H1 (cell line): Measurements from ENCODE around the gene TIMM23. TPM values are rescaled to one million over a fixed set of nuclear protein-coding genes. Genes with fewer than 3 reads are reported as not detected.

ENCODE experiments used
- CTCF ChIA-PET: fragments of 300-600 bp; sonication (Branson Sonifier 250); formaldehyde crosslinking; loops from one replicate; lab custom pipeline; 2021; ENCODE audit not compliant: partially characterized antibody; lab: Charles Lee
- POLR2A ChIA-PET: fragments of 300-600 bp; sonication (Branson Sonifier 250); formaldehyde crosslinking; loops from one replicate; lab custom pipeline; 2021; ENCODE audit warnings: inconsistent platforms; ENCODE audit not compliant: partially characterized antibody; lab: Charles Lee
- DNase-seq, 2 experiments: peaks; one replicate each; pipeline versions ENCODE4 v3.0.0 to v3.0.0-alpha.2; 2010 to 2022; ENCODE audit warnings: low spot score in 2 of 2, low read depth in 1 of 2, mixed read lengths in 1 of 2
- FAIRE-seq: peaks from 2 replicates; lab custom pipeline; 2011; peaks lifted over from hg19 to GRCh38; lab: Jason Lieb, UNC
- H2AFZ ChIP-seq: 2 replicates; pipeline ENCODE4 v1.8.1; 2012; ENCODE audit warnings: low read length, inconsistent platforms
- H2AK5ac ChIP-seq: 2 replicates; pipeline ENCODE4 v1.6.1; 2013; ENCODE audit warnings: low read depth, low read length
- H2BK120ac ChIP-seq: replicated peaks from 2 replicates; pipeline ENCODE3; 2013; ENCODE audit warnings: low read depth, low read length, inconsistent platforms
- H2BK12ac ChIP-seq: 2 replicates; pipeline ENCODE4 v1.6.1; 2013; ENCODE audit warnings: low read depth, low read length
- H2BK15ac ChIP-seq: 2 replicates; pipeline ENCODE4 v1.6.1; 2013; ENCODE audit warnings: low read length
- H2BK20ac ChIP-seq: 2 replicates; pipeline ENCODE4 v1.6.1; 2013; ENCODE audit warnings: low read length
- H2BK5ac ChIP-seq: 2 replicates; pipeline ENCODE4 v1.6.1; 2013; ENCODE audit warnings: low read depth, low read length
- H3K14ac ChIP-seq: 2 replicates; pipeline ENCODE4 v1.6.1; 2013; ENCODE audit warnings: inconsistent platforms; ENCODE audit not compliant: insufficient read length
- H3K18ac ChIP-seq: 2 replicates; pipeline ENCODE4 v1.6.1; 2013; ENCODE audit warnings: low read length; ENCODE audit errors: extremely low read depth
- H3K23ac ChIP-seq: 2 replicates; pipeline ENCODE4 v1.6.1; 2013; ENCODE audit warnings: inconsistent platforms; ENCODE audit not compliant: insufficient read length
- H3K23me2 ChIP-seq: 2 replicates; pipeline ENCODE4 v1.6.1; 2013; ENCODE audit warnings: low read depth, low read length
- H3K27ac ChIP-seq: 2 replicates; pipeline ENCODE4 v1.6.1; 2011; ENCODE audit warnings: low read depth, low read length, inconsistent platforms
- H3K27me3 ChIP-seq, 4 experiments: replicated peaks in 1 of 4; 1 replicate in 1 of 4; 2 replicates in 3 of 4; pipeline versions ENCODE4 v1.6.1 to v1.8.1; 2011 to 2013; ENCODE audit warnings: low read length in 3 of 4, mild to moderate bottlenecking in 3 of 4, inconsistent platforms in 2 of 4, mixed read lengths in 2 of 4, moderate library complexity in 1 of 4; ENCODE audit not compliant: control insufficient read depth in 3 of 4, insufficient read depth in 3 of 4; ENCODE audit errors: extremely low read depth in 1 of 4
- H3K36me3 ChIP-seq, 4 experiments: 2 replicates each; pipeline versions ENCODE4 v1.6.1 to v1.8.1; 2011 to 2013; ENCODE audit warnings: mild to moderate bottlenecking in 4 of 4, low read length in 3 of 4, moderate library complexity in 2 of 4, control low read depth in 1 of 4, inconsistent platforms in 1 of 4; ENCODE audit not compliant: insufficient read depth in 4 of 4, control insufficient read depth in 2 of 4
- H3K4ac ChIP-seq: replicated peaks from 2 replicates; pipeline ENCODE3; 2013; ENCODE audit warnings: low read length, low read depth, mixed read lengths, inconsistent platforms; ENCODE audit not compliant: insufficient read length
- H3K4me1 ChIP-seq, 4 experiments: replicated peaks in 1 of 4; 1 replicate in 1 of 4; 2 replicates in 3 of 4; pipeline versions ENCODE4 v1.6.1 to v1.8.1; 2011 to 2013; ENCODE audit warnings: low read length in 3 of 4, inconsistent platforms in 2 of 4, mixed read lengths in 1 of 4; ENCODE audit not compliant: insufficient read depth in 4 of 4, control insufficient read depth in 3 of 4
- H3K4me2 ChIP-seq, 2 experiments: 2 replicates each; pipeline versions ENCODE4 v1.6.1 to v1.8.1; 2011 to 2013; ENCODE audit warnings: low read depth in 2 of 2, low read length in 2 of 2, control low read depth in 1 of 2, inconsistent platforms in 1 of 2, mild to moderate bottlenecking in 1 of 2; ENCODE audit not compliant: insufficient read depth in 1 of 2
- H3K4me3 ChIP-seq, 4 experiments: fragments of 200-600, 300-600 bp in 1 of 4; sonication (generic), shearing (Covaris generic), sonication (Bioruptor Twin) in 1 of 4; 2 replicates each; pipeline versions ENCODE4 v1.5.1 to v1.8.1; 2011 to 2016; ENCODE audit warnings: low read length in 4 of 4, low read depth in 3 of 4, control low read depth in 2 of 4, inconsistent platforms in 2 of 4, mild to moderate bottlenecking in 2 of 4, mixed read lengths in 1 of 4, moderate library complexity in 1 of 4; ENCODE audit not compliant: insufficient read depth in 2 of 4; ENCODE audit errors: extremely low read depth in 1 of 4
- H3K56ac ChIP-seq: replicated peaks from 2 replicates; pipeline ENCODE3; 2013; ENCODE audit warnings: low read depth, mild to moderate bottlenecking, mixed read lengths, low read length, inconsistent platforms; ENCODE audit not compliant: insufficient read length
- H3K79me1 ChIP-seq: 2 replicates; pipeline ENCODE4 v1.6.1; 2013; ENCODE audit warnings: low read depth, low read length, control low read depth
- H3K79me2 ChIP-seq, 2 experiments: 2 replicates each; pipeline versions ENCODE4 v1.6.1 to v1.8.1; 2012 to 2013; ENCODE audit warnings: low read length in 2 of 2, mild to moderate bottlenecking in 2 of 2, inconsistent platforms in 1 of 2; ENCODE audit not compliant: insufficient read depth in 2 of 2, control insufficient read depth in 1 of 2
- H3K9ac ChIP-seq, 4 experiments: replicated peaks in 1 of 4; 1 replicate in 1 of 4; 2 replicates in 3 of 4; pipeline versions ENCODE4 v1.6.1 to v1.8.1; 2011 to 2013; ENCODE audit warnings: low read depth in 3 of 4, low read length in 3 of 4, control low read depth in 2 of 4, mild to moderate bottlenecking in 2 of 4, moderate library complexity in 2 of 4, inconsistent platforms in 1 of 4; ENCODE audit errors: extremely low read depth in 1 of 4
- H3K9me3 ChIP-seq, 2 experiments: 2 replicates each; pipeline versions ENCODE4 v1.6.1 to v1.8.1; 2012 to 2013; ENCODE audit warnings: mild to moderate bottlenecking in 2 of 2, moderate library complexity in 2 of 2, control low read depth in 1 of 2, inconsistent platforms in 1 of 2, low read depth in 1 of 2, low read length in 1 of 2, mixed read lengths in 1 of 2; ENCODE audit not compliant: insufficient read depth in 2 of 2
- H4K20me1 ChIP-seq, 2 experiments: replicated peaks in 1 of 2; 2 replicates each; pipeline versions ENCODE3 to v1.8.1; 2011 to 2013; ENCODE audit warnings: inconsistent platforms in 2 of 2, low read length in 2 of 2, mild to moderate bottlenecking in 1 of 2; ENCODE audit not compliant: insufficient read depth in 2 of 2, control insufficient read depth in 1 of 2
- H4K5ac ChIP-seq: 2 replicates; pipeline ENCODE4 v1.6.1; 2013; ENCODE audit warnings: low read length, low read depth, mixed read lengths, inconsistent platforms; ENCODE audit not compliant: insufficient read length
- H4K8ac ChIP-seq: 2 replicates; pipeline ENCODE4 v1.8.0; 2013; ENCODE audit warnings: mild to moderate bottlenecking, moderate library complexity, low read length, inconsistent platforms; ENCODE audit not compliant: insufficient read depth; ENCODE audit errors: extremely low read depth
- H4K91ac ChIP-seq: replicated peaks from 2 replicates; pipeline ENCODE3; 2013; ENCODE audit warnings: low read length, mixed read lengths, inconsistent platforms; ENCODE audit not compliant: insufficient read length
- CTCF ChIP-seq, 3 experiments: IDR thresholded peaks; 1 replicate in 2 of 3; 2 replicates in 1 of 3; pipeline versions ENCODE4 v1.5.1 to v1.6.1; 2011; ENCODE audit warnings: low read length in 3 of 3, mild to moderate bottlenecking in 3 of 3, inconsistent platforms in 2 of 3, low read depth in 1 of 3, moderate library complexity in 1 of 3; ENCODE audit not compliant: insufficient read depth in 1 of 3; ENCODE audit errors: control extremely low read depth in 1 of 3
- EP300 ChIP-seq, 2 experiments: IDR thresholded peaks; 1 replicate in 1 of 2; 2 replicates in 1 of 2; pipeline ENCODE4 v1.6.1; 2011 to 2012; ENCODE audit warnings: low read depth in 2 of 2, low read length in 2 of 2, mild to moderate bottlenecking in 2 of 2, borderline replicate concordance in 1 of 2, inconsistent platforms in 1 of 2, moderate library complexity in 1 of 2
- GABPA ChIP-seq: IDR thresholded peaks from 2 replicates; pipeline ENCODE4 v1.6.1; 2011; ENCODE audit warnings: mild to moderate bottlenecking, low read length, moderate library complexity, borderline replicate concordance; ENCODE audit not compliant: insufficient read depth
- JUN ChIP-seq: IDR thresholded peaks from 2 replicates; pipeline ENCODE4 v1.6.1; 2011; ENCODE audit warnings: low read depth, mild to moderate bottlenecking, improper control_type of control experiment, low read length
- JUND ChIP-seq: IDR thresholded peaks from 2 replicates; pipeline ENCODE4 v1.6.1; 2011; ENCODE audit warnings: mild to moderate bottlenecking, improper control_type of control experiment, low read length
- KDM4A ChIP-seq: IDR thresholded peaks from one replicate; pipeline ENCODE4 v1.7.1; 2012; ENCODE audit warnings: low read depth, mild to moderate bottlenecking, moderate library complexity, low read length, inconsistent platforms; ENCODE audit not compliant: severe bottlenecking
- POU5F1 ChIP-seq: IDR thresholded peaks from 2 replicates; pipeline ENCODE4 v1.6.1; 2011; ENCODE audit warnings: low read depth, mild to moderate bottlenecking, low read length, moderate library complexity
- RNF2 ChIP-seq: fragments of 200-900, 300-1000 bp; sonication (generic); IDR thresholded peaks from 2 replicates; pipeline ENCODE4 v1.7.1; 2016; ENCODE audit warnings: borderline replicate concordance, low read depth, mild to moderate bottlenecking, antibody characterized with exemption, low read length; ENCODE audit not compliant: poor library complexity, severe bottlenecking; ENCODE audit errors: missing control alignments
- SIN3A ChIP-seq, 2 experiments: IDR thresholded peaks in 1 of 2; conservative IDR thresholded peaks in 1 of 2; 2 replicates each; pipeline ENCODE4 v1.6.1; 2011 to 2012; ENCODE audit warnings: low read length in 2 of 2, improper control_type of control experiment in 1 of 2, low read depth in 1 of 2, mild to moderate bottlenecking in 1 of 2
- TEAD4 ChIP-seq: IDR thresholded peaks from 2 replicates; pipeline ENCODE4 v1.6.1; 2012; ENCODE audit warnings: low read depth, low read length, inconsistent platforms, mixed read lengths
- WGBS, 2 experiments: shearing (Covaris generic) in 1 of 2; methylation state at CpG; one replicate each; pipeline versions ENCODE4 v1.1.6 to v1.1.7; 2013 to 2015; ENCODE audit warnings: low lambda C conversion rate in 2 of 2, mixed read lengths in 2 of 2, inconsistent platforms in 1 of 2, low coverage in 1 of 2, missing lambda C conversion rate in 1 of 2; ENCODE audit not compliant: insufficient replicate concordance in 2 of 2, insufficient coverage in 1 of 2, insufficient read length in 1 of 2; ENCODE audit errors: extremely low coverage in 1 of 2, missing lambda C conversion rate in 1 of 2; 5-methylcytosine and 5-hydroxymethylcytosine counted together
- polyA plus RNA-seq, 7 experiments: library from polyadenylated mRNA; depleted of rRNA in 3 of 7; stranded (reverse) in 5 of 7; unstranded in 2 of 7; fragments of >200 nt in 5 of 7; fragments of 200-250 nt in 2 of 7; gene quantifications; 1 replicate in 5 of 7; 2 replicates in 1 of 7; 4 replicates in 1 of 7; pipeline versions ENCODE4 v1.2.1 to v1.2.3, GENCODE V29; 2011 to 2013; ENCODE audit warnings: missing spikeins in 2 of 7, mixed read lengths in 2 of 7
- total RNA-seq: library from RNA; stranded (reverse); fragmentation: NEBNext Ultra II Directional; extraction: Animal tissue kit (Norgen Biotek cat#: 25700); gene quantifications from 2 replicates; pipeline ENCODE4 v1.2.1, GENCODE V29; 2021

TIMM23 gene
- total and polyA plus RNA-seq, 2 of the 8 experiments (the other 6 are each of a cell fraction or from before 2014, with no cell fraction given), result 101 to 130 TPM

- H3K79me2 ChIP-seq, result peaks cover 3 to 45% of the 10 kb centered on the region in 2 experiments; a peak in 3 of 4 replicates
- no peaks in the 10 kb centered on the region for H3K9me3 ChIP-seq
- 93% methylated on average over 5 of the region's 5 CpGs; no CpG with 5 or more reads in 1 of the 2 experiments for WGBS, 2 experiments
- H3K4me2 ChIP-seq, result no peak overlapping the region
- no peak for DNase-seq
- H3K36me3 ChIP-seq, result peaks cover 2 to 24% (median 10%) of the 10 kb centered on the region in 4 experiments; a peak in 6 of 8 replicates
- no peak overlapping the region for H2BK20ac ChIP-seq
- no peak overlapping the region for H3K56ac ChIP-seq
- no peak overlapping the region for H2AFZ ChIP-seq
- H4K8ac ChIP-seq, result no peak overlapping the region
- no peak overlapping the region for H2BK5ac ChIP-seq
- no peaks in the 10 kb centered on the region for H3K23me2 ChIP-seq
- no peak overlapping the region for H3K9ac ChIP-seq
- peaks cover 0 to 7% (median 3%) of the 10 kb centered on the region in 4 experiments; a peak in 3 of 7 replicates for H3K4me1 ChIP-seq
- H3K14ac ChIP-seq, result no peak overlapping the region
- H4K5ac ChIP-seq, result no peak overlapping the region
- no peak overlapping the region for H2AK5ac ChIP-seq
- no peak overlapping the region for H3K18ac ChIP-seq
- H2BK15ac ChIP-seq, result no peak overlapping the region
- no peak overlapping the region for H4K91ac ChIP-seq
- H3K4ac ChIP-seq, result no peak overlapping the region
- no peak for FAIRE-seq
- POLR2A ChIA-PET, result interaction anchor here (1.8 kb wide), 1 partner anchor 10 kb away, joined by 6 read pairs; no protein-coding TSS in a partner anchor
- CTCF ChIA-PET, result no interaction called here
- H3K4me3 ChIP-seq, result no peak overlapping the region
- H3K79me1 ChIP-seq, result peaks cover 2% of the 10 kb centered on the region; the same call in 1 of the 2 replicates
- peaks cover 7 to 10% of the 10 kb centered on the region in 2 experiments for H4K20me1 ChIP-seq
- H2BK120ac ChIP-seq, result no peak overlapping the region
- no peak overlapping the region for H3K23ac ChIP-seq
- H2BK12ac ChIP-seq, result no peak overlapping the region
- no peak overlapping the region for H3K27ac ChIP-seq
- no peaks in the 10 kb centered on the region for H3K27me3 ChIP-seq
- TF ChIP-seq JUN (no peak), RNF2 (no peak), SIN3A (conservative IDR thresholded peaks at IDR 0.05 in 1 of 2, IDR thresholded peaks at IDR 0.05 in 1 of 2; ENCODE audit: low read depth in 1 of 2, low read length in 2 of 2) (no peak), JUND (no peak), CTCF (IDR thresholded peaks at IDR 0.05; ENCODE audit: control extremely low read depth in 1 of 3, insufficient read depth in 1 of 3, low read depth in 1 of 3, low read length in 3 of 3) (no peak), GABPA (no peak), TEAD4 (no peak), POU5F1 (no peak), EP300 (IDR thresholded peaks at IDR 0.05; ENCODE audit: borderline replicate concordance in 1 of 2, low read depth in 2 of 2, low read length in 2 of 2) (no peak), KDM4A (no peak)
Observed at GRCh38 chr10:46016190-46016589, 43.9 kb downstream of the TIMM23 start.
